HuH-7.5 (cell line): ENCODE results near the gene LPAR6.

Experiments
- DNase-seq: peaks from one replicate; pipeline ENCODE4 v3.0.0; 2011; ENCODE audit warnings: low spot score

LPAR6 gene

DNA sequence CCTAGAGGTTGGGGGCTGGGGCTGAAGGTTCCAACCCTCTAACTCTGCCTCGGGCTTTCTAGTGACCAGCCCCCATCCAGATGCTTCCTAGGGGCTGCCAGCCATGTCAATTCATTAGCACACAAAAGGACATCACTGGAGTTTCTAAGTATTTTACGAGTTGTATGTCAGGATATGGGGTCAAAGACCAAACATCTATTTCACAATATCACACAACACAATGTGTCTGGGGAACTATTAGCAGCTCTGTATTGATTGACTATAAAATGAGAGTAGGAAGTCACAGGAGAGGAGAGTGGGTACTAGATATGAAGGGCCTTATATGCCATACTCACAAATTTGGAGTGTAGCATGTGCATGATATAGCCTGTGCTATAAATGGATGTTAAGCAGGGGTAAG is 42.1 kb downstream of the LPAR6 start:
- peak; percentile 2 for DNase-seq

DNA sequence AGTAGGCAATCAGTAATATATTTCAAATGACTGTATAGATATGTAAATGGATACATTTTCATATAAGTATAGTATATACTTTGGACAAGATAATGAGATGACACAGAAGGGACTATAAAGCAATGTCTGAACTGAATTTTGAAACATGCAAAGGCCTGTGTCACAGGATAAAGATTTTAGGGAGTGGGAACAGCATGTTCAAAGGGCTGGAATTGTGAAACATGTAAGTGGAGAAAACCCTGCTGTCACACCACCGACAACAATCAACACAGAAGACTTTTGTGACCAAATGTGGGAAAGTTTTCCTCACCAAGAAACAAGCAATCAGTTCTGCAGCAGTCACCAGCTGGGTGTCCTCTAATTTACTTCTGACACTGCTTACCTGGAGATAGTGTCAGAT is 42.9 kb downstream of the LPAR6 start:
- no peak for DNase-seq
